Stimulated activated CD8-positive, alpha-beta memory T cell treated with anti-CD3 and anti-CD28 coated beads, Interleukin-2, amount 100 ng/mL, for 1 hour (primary cell): ENCODE results near the gene TMEM200B.
"Not testable (repeated sequence)": the region's sequence is repeated elsewhere in the genome, so short reads cannot be mapped to it uniquely, and the experiment has no call there.

Source experiments
- DNase-seq, 2 donors: peaks; one replicate each; pipeline ENCODE4 v3.0.0-alpha.2; 2020; ENCODE audit warnings: low read depth in 2 of 2

The TMEM200B gene

DNA sequence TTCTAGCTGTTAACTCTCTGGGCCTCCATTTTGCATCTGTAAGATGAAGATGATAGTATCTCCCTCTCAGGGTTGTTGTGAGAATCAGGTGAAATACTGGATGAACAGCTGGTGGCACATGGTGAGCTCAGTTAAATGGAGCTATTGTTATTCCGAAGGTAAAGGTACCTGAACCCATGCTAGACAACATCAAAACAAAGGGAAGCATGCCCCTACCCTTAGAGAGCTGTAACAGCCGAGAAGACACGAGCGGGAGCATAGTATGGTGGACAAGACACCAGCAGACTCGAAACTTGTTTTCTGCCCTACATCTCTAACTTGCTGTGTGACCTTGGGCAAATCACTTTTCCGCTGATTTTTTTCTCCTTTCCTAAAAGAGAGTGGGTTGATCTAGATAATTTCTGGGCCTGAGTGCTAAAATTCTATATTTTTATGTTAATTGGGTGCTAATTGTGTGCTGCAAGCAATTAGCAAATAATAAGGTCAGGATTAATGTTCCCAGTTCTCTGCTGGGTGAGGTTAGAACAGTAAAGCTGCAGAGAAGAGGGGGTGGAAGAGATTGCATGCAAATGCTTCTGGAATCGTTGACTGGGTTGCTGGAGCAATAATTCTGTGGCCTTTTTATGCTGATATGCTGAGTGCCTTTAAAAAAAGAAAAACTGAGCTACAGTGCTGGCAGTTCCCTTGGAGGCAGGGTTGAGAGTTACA lies 10.8 kb downstream of the TMEM200B start:
- no peak for DNase-seq

DNA sequence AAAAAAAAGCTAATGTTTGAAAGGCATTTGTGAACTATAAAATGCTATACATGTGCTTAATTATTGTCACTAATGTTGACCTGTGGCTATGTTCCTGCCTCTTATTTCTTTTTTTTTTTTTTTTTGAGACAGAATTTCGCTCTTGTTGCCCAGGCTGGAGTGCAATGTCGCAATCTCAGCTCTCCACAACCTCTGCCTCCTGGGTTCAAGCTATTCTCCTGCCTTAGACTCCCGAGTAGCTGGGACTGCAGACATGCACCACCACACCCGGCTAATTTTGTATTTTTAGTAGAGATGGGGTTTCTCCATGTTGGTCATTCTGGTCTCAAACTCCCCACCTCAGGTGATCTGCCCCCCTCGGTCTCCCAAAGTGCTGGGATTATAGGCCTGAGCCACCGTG lies 15.7 kb downstream of the TMEM200B start:
- DNase-seq, result not testable (repeated sequence)

DNA sequence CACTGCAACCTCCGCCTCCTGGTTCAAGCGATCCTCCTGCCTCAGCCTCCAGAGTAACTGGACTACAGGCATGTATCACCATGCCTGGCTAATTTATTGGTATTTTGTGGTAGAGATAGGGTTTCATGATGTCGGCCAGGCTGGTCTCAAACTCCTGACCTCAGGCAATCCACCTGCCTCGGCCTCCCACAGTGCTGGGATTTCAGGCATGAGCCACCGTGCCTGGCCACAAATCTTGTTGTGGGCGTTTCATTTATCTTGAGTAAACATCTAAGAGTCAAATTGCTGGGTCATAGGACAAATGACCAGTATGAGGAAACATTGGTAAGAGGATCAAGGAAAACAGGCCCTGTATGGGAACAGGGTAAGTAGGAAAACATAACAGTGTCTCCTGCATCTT lies 17.9 kb downstream of the TMEM200B start:
- DNase-seq, result no peak

DNA sequence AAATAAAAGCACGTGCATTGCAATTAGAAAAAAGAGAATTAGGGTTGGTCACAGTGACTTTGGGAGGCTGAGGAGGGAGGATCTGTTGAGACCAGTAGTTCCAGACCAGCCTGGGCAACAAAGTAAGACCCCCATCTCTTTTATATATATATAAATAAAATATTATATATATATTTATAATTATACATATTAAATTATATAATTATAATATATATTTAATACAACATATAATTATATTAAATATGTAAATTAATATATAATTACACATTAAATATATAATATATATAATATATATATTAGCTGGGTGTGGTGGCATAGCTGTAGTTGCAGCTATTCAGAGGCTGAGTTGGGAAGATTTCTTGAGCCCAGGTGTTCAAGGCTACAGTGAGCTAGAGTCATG lies 23.2 kb downstream of the TMEM200B start:
- DNase-seq, result no peak

DNA sequence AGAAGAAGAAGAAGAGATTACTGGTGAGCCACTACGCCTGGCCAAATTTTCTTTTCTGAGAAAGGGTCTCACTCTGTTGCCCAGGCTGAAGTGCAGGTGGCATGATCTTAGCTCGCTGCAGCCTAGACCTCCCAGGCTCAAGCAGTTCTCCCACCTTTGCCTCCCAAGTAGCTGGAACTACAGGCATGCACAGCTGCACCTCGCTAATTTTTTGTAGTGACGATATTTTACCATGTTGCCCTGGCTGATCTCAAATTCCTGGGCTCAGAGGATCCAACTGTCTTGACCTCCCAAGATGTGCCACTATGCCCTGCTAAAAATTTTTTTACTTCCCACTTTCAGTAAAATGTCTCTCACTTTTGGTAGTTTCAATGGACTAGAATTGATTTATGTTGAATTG lies 24.4 kb downstream of the TMEM200B start:
- no peak for DNase-seq

DNA sequence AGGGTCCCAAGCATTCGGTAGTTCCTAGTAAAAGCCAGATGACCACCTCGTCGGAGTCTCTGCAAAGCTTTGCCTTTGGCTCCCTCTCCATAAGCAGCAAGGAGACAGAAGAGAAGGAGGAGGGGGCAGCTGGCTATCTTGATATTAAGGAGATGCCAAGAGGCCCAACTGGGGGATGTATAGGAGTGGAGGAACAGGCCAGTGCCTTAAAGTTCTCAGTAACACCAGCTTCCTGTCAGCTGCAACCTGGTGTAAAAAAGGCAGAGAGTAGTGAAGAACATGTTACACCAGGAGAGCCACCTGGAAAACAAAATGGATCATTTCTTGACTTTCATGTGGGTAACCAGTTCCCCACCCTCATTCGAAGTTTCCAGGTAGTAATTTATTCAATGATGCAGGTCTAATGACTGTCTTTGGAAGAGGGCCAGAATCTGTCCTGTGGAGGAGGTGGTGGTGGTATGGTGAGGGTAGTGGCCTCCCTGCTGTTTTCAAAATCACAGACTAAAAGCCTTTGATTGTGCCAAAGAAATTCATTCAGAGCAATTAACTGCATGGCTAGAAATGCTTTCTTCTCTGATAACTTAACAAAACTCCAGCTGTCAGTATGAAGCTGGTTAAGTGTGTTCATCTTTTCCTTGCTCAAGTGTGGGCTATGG lies 27.3 kb downstream of the TMEM200B start:
- no peak for DNase-seq

DNA sequence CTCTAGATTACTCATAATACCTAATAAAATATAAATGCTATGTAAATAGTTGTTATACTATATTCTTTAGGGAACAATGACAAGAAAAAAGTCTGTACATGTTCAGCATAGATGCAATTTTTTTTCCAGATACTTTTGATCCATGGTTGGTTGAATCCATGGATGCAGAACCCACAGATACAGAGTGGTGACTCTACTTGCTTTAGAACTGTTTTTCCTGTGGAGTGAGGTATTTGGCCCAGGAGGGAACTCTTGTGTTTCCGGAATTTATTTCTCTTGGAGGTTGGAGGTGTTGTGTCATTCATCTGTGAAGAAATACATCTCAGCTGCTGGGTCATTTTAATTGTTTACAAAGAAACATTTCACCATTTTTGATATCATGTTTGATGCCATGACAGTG lies 28.7 kb downstream of the TMEM200B start:
- DNase-seq, result no peak

DNA sequence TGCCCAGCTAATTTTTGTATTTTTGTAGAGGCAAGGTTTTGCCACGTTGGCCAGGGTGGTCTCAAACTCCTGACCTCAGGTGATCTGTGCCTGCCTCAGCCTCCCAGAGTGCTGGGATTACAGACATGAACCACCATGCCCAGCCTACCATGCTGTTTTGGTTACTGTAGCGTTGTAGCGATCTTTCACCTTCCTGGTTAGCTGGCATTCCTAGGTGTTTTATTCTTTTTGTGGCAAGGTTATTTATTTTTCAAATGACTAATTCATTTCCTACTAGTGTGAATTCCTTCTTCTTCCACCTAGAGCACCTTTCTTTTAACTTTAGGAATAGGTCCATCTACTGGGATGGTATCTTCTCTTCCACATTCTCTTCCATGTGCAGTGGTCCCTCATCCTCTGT lies 29.3 kb downstream of the TMEM200B start:
- no peak for DNase-seq

DNA sequence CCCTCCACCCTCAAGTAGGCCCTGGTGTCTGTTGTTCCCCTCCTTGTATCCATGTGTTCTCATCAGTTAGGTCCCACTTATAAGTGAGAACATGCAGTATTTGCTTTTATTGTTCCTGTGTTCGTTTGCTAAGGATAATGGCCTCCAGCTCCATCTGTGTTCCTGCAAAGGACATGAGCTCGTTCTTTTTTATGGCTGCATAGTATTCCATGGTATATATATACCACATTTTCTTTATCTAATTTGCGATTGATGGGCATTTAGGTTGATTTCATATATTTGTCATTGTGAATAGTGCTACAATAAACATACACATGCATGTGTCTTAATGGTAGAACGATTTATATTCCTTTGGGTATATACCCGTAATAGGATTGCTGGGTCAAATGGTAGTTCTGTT lies 31.0 kb downstream of the TMEM200B start:
- not testable (repeated sequence) for DNase-seq

DNA sequence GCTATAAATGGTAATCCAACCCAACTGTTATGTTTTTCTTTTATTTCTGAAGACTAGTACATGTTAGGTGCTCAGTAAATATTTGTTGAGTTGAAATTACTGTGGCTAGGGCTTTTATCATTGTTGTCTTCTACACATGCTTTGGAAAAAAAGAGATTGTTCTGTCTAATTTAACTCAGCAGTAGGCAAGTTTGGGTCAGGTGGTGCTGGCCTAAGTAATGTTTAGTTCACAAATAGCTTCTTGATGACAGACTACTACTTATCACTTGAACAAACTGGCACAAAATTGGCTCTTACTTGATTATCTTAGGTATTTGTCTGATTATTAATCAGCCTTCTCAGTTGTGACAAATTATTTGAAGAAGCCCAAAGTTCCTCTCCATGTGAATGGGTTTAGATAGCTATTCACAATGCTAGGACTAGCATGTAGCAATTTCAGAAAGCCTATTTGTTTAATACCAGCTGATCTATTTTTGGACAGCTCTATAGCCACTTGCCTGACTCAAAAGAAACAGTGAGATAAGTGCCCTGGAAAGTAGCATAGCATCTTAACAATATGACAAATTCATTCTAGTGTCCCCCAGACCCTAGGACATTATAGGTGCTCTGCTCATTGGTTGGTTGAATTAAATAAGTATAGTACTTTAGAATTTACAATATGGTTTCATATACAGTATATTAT lies 32.6 kb downstream of the TMEM200B start:
- no peak for DNase-seq

DNA sequence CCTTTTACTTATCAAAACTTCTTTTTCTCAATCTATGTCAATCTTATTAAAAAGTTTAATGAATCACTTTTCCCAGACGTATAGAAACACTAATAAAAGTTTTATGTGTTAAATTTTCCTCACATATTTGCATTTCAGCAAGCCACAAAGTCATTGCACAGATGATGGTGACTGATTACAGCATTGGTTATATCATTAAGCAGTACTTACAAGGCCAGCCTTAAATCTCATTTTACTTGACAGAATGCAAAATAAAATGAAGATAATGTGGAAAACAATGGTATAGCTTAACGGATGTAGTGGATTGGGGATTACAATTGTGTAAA lies 39.5 kb downstream of the TMEM200B start:
- DNase-seq, result no peak

DNA sequence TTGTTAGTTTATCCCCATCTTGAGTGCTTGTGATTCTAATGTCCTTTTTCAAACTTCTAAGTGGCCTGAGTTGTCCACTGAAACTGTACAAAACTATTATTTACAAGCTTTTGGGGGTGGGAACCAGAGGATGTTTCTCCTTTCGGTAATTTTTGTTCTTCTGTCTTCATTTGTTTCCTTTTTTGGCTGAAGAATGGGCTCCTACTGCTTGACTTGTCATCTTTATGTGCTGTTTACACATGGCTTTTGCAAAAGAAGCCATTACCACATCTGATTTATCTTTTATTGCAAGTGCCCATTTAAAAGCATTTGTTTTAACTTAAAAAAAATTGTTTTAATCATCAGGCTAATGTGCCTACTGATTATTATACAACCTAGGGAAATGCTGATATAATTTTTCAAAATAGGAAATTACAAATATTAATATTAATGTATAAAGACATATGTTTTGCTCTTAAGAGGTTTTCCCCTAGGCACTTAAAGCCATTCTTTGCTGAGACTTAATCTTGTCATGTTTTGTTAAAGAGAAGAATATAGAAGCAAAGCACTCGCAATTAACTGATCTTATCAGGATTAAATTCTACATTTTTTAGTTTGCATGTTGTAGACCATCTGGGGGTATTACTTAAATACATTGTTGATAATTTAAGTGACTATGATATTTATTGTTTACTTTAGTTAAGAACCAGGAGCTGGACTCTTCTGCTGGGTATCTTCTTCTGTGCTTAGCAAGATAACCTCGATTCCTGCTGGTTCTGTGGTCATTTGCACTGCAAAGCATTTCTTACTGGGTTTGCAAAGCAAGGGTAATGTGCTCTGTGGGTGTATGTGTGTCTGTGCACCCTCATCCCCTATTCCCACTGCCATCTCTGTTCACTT lies 40.1 kb downstream of the TMEM200B start:
- no peak for DNase-seq

DNA sequence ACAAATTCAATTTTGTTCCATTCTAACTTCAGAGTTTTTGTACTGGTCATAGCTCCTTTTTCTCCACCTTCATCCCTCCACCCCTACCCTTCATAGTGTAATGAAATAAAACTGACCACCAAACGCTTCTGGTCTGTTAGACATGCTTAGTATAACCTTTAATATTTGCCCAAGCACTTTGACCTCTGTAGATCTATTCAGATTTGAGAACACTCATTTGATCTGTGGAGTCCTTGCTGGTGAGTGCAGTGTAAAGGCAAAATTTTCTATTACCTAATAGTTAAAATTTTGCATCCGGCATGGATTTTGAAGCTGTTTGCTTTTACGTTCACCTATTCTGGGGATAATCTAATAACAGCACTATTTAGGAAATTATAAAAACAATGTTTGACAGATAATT lies 41.2 kb downstream of the TMEM200B start:
- no peak for DNase-seq

DNA sequence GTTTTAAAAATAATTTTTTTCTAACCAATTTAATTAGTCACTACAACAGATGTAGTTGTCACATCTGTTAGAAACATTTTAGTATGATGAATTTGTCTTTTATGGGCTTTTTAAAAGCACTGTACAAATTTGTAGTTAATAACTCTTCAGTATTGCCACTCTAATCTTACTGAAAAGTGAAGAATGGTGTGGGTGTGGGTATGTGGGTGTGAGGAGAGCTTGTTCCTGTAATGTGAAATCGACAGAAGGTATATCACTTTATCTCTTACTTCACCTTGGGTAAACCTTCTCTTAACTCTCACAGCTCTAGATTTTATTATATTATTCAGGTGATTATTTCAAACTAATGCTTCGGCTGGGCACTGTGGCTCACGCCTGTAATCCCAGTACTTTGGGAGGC lies 42.5 kb downstream of the TMEM200B start:
- no peak for DNase-seq

DNA sequence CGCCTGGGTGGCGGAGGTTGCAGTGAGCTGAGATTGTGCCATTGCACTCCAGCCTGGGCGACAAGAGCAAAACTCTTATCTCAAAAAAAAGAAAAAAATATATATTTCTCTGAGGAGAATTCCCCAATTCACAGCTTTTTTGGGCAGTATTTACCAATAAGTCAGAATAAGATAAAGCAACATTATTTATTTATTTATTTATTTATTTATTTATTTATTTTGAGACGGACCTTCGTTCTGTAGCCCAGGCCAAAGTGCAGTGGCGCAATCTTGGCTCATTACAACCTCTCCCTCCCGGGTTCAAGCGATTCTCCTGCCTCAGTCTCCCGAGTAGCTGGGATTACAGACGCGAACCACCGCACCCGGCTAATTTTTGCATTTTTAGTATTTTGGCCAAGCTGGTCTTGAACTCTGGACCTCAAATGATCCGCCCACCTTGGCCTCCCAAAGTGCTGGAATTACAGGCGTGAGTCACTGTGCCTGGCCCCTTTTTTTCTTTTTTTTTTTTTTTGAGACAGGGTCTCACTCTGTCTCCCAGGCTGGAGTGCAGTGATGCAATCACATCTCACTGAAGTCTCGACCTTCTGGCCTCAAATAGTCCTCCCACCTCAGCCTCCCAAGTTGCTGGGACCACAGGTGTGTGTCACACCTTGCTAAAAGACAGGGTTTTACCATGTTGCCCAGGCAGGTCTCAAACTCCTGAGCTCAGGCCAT lies 43.6 kb downstream of the TMEM200B start:
- DNase-seq, result not testable (repeated sequence)

DNA sequence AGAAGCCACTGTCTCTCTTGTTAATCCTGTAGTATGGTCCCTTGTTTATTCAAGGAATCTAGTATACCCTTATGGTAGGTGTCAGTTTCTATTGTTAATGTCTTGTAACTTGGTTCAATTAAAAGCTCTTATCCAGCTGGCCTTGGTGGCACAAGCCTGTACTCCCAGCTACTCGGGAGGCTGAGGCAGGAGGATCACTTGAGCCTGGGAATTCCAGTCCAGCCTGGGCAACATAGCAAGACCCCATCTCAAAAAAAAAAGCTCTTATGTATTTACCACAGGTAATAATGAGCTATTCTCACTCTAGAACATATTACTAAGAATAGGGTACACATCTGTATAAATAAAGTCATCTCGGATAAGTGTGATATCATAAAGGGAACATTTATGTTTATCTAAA lies 46.5 kb downstream of the TMEM200B start:
- DNase-seq, result no peak
